HTR-8/SVneo (cell line): Measurements from ENCODE around the gene ZNF568.

ENCODE experiments used
- DNase-seq: peaks from one replicate; pipeline ENCODE4 v3.0.0; 2011; ENCODE audit warnings: low spot score, mixed read lengths; ENCODE audit not compliant: insufficient read length
- FAIRE-seq: peaks from 2 replicates; lab custom pipeline; 2011; peaks lifted over from hg19 to GRCh38; lab: Jason Lieb, UNC

Gene ZNF568

DNA sequence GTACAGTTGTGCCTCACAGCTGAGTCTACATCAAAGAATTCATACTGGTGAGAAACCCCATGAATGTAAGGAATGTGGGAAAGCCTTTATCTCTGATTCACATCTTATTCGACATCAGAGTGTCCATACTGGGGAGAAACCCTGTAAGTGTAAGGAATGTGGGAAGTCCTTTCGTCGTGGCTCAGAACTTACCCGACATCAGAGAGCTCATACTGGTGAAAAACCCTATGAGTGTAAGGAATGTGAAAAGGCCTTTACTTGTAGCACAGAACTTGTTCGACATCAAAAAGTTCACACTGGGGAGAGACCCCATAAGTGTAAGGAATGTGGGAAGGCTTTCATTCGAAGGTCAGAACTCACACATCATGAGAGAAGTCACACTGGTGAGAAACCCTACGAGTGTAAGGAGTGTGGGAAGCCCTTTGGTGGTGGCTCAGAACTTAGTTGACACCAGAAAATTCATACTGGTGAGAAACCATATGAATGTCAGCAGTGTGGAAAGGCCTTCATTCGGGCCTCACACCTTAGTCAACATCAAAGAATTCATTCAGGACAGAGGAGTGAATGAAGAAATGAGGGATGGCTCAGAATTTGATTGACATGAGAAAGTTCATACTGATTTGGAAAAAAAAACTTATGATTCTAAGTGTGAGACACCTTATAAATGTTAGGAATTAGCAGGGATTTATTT, 81.2 kb downstream of the ZNF568 start:
- FAIRE-seq (no peak), DNase-seq (no peak)

DNA sequence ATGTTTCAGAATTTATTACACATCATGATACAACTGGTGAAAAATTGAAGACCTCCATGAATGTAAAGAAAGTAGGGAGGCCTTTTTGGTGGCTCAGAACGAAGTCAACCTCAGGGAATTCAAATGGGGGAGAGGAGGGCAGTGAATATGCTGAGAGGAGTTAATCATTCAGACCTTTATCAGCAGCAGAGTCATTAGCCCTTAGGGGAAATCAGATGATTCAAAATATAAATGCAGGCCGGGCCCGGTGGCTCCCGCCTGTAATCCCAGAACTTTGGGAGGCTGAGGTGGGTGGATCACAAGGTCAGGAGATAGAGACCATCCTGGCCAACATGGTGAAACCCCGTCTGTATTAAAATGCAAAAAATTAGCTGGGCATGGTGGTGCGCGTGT, 81.7 kb downstream of the ZNF568 start:
- DNase-seq (no peak), FAIRE-seq (no peak)

DNA sequence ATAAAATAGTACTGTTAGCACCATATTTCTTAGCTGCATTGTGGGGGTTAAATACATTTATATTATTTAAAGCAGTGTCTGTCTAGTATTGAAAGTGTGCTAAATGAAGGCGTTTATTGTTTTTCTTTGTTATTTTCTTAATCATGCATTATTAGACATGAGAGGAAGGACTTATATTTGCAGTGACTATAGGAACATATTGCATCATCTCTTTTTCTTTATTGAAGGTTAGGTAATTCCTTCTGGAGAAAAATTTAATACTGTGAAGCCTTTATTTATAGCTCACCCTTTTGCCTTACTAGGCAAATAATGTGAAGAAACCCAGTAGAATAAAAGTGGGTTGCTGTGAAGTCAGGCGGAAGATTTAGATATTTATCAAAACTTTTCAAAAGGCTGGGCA, 83.2 kb downstream of the ZNF568 start:
- DNase-seq, result no peak
- no peak for FAIRE-seq

DNA sequence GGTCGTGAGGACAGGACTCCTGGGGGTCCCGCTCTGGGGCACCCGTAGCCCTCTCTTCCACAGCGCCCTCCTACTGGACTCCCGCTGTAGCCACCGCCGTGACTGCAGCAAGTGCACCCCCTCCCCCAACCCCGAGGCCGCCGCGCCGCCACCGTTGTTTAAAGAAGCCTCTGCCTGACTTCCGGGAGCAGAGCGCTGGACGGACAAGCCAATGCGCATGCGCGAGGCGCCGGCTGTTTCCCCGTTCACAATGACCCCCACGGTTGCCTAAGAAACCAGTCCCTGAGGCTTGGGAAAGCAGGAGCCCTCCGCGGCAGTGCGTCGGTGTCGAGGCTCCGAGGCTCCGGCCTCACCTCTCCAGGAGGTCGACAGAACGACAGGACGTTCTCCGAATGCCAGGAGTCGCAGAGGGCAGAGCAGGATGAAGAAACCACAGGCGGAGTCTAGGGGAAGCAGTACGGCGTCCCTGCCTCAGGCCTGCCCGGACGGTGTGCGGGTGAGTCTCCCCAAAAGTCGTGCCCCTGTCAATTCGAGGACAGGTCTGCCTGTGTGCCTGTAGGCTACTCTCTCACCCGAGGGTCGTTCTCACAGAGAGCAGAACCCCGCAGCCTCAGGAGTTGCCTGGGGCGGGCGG, 91.6 kb downstream of the ZNF568 start:
- no peak for DNase-seq
- no peak for FAIRE-seq

DNA sequence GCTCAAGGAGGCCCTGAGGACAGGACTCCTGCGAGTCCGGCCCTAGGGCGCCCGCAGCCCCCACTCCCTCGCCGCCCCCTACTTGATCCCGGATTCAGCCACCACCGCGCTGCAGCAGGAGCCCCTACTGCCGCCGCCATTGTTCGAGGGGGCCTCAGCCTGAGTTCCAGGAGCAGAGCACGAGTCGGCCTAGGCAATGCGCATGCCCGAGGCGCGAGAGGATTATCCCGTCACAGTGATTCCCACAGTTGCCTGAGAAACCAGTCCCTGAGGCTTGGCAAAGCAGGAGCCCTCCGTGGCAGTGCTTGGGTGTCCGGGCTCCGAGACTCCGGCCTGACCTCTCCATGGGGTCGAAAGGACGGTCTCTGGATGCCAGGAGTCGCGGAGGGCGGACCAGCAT, 93.7 kb downstream of the ZNF568 start:
- FAIRE-seq, result no peak
- DNase-seq, result no peak

DNA sequence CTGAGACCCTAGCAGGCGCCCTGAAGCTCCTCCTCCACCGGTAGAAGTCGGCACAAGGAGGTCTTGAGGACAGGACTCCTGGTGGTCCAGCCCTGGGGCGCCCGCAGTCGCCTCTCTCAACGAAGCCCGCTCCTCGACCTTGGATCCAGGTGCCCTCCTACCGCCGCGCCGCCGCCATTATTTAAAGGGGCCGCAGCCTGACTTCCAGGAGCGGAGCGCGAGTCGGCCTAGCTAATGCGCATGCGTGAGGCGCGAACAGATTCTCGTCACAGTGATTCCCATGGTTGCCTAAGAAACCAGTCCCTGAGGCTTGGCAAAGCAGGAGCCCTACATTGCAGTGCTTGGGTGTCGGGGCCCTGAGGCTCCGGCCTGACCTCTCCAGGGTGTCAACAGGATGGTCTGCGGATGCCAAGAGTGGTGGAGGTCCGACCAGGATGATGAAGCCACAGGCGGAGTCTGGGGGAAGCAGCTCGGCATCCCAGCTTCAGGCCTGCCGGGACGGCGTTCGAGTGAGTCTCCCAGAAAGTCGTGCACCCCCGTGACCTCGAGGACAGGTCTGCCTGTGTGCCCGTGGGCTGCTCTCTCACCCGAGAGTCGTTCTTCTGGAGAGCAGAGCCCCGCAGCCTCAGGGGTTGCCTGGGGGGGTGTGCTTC, 96.1 kb downstream of the ZNF568 start:
- FAIRE-seq (no peak), DNase-seq (no peak)

DNA sequence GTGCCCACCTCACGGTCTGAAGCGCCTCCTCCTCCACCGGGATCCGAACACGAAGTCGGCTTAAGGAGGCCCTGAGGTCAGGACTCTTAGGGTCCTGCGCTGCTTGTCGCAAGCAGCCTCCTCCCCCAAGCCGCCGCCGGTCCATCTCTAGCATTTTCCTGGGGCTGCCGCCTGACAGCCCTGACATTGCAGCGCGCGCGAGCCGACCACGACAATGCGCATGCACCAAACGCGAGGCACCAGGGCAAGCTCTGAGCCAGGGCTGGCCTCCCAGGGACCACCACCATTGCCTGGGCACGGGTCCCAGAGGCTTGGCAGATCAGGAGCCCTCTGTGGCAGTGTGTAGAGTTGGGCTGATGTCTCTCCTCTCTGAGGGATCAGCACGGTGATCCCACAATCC, 98.3 kb downstream of the ZNF568 start:
- no peak for DNase-seq
- FAIRE-seq, result no peak

DNA sequence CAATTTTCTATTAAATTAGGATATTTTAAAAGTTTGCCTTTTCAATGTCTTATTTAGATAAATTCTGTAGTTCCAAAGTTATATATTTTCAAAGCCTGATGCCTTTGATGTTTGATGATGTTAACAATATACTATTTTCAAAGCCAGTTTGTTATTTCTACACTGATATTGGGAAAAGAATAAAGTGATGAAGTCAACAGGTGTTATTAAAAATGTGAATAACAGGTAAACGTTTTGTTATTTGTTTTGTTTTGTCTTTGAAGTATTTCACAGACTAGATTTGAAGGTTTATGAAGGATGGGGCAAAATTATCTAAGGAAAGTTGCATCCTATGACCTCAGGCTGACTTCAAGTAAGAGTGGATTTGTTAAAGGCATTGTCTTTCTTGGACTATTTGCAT, 129.0 kb downstream of the ZNF568 start:
- DNase-seq, result no peak
- no peak for FAIRE-seq
